Esophagus (tissue), 2 donors: Measurements from ENCODE around the gene BCKDHB. TPM values are rescaled to one million over a fixed set of nuclear protein-coding genes. Genes with fewer than 3 reads are reported as not detected.
"Not testable (repeated sequence)": the region's sequence is repeated elsewhere in the genome, so short reads cannot be mapped to it uniquely, and the experiment has no call there.

Experiments used
- H3K27ac ChIP-seq, 2 donors: one replicate each; pipeline ENCODE4 v1.5.1; 2013; ENCODE audit warnings: low read depth in 2 of 2, mild to moderate bottlenecking in 2 of 2, inconsistent platforms in 1 of 2, low read length in 1 of 2, moderate library complexity in 1 of 2
- H3K27me3 ChIP-seq, 2 donors: one replicate each; pipeline ENCODE4 v1.6.1; 2013; ENCODE audit warnings: low read length in 2 of 2, control low read depth in 1 of 2, mild to moderate bottlenecking in 1 of 2; ENCODE audit not compliant: insufficient read depth in 2 of 2, control insufficient read depth in 1 of 2
- H3K36me3 ChIP-seq, 2 donors: one replicate each; pipeline ENCODE4 v1.6.1; 2013; ENCODE audit warnings: low read length in 1 of 2; ENCODE audit not compliant: control insufficient read depth in 2 of 2, insufficient read depth in 2 of 2
- H3K4me1 ChIP-seq, 2 donors: one replicate each; pipeline ENCODE4 v1.6.1; 2013; ENCODE audit warnings: low read length in 1 of 2; ENCODE audit not compliant: control insufficient read depth in 2 of 2, insufficient read depth in 2 of 2
- H3K4me3 ChIP-seq, 2 donors: one replicate each; pipeline ENCODE4 v1.5.1; 2013; ENCODE audit warnings: low read length in 2 of 2, mild to moderate bottlenecking in 2 of 2, low read depth in 1 of 2, moderate library complexity in 1 of 2
- H3K9me3 ChIP-seq, 2 donors: one replicate each; pipeline ENCODE4 v1.6.1; 2013; ENCODE audit warnings: mild to moderate bottlenecking in 2 of 2, low read depth in 1 of 2, low read length in 1 of 2, moderate library complexity in 1 of 2; ENCODE audit not compliant: control insufficient read depth in 2 of 2, insufficient read depth in 1 of 2
- WGBS, 2 donors: extraction: QIAGEN DNeasy Blood & Tissue Kit; methylation state at CpG; one replicate each; pipeline ENCODE4 v1.1.7; 2013; 5-methylcytosine and 5-hydroxymethylcytosine counted together
- polyA plus RNA-seq, 2 donors: library from polyadenylated mRNA; stranded (reverse); fragments of 200-250 nt; gene quantifications; one replicate each; pipeline ENCODE4 v1.2.3, GENCODE V29; 2013
- donor health status: healthy with polysubstance abuse.
- donor health status: Bipolar disorder and iron deficiency.

Gene BCKDHB
- polyA plus RNA-seq, 2 donors = 3.4 to 6.9 TPM

DNA sequence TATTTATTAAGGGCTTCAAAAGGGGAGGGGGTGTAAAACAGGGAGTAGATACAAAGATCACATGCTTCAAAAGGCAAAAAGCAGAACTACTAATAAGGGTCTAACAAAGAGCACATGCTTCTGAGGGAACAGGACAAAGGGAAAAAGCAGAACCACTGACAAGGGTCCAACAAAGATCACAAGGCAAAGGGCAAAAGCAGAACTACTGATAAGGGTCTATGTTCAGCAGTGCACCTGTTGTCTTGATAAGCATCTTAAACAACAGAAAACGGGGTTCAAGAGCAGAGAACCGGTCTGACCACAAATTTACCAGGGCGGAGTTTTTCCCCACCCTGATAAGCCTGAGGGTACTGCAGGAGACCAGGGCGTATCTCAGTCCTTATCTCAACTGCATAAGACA lies 105.4 kb downstream of the BCKDHB start:
- H3K9me3 ChIP-seq, H3K27ac ChIP-seq, H3K4me1 ChIP-seq, H3K36me3 ChIP-seq, H3K4me3 ChIP-seq, H3K27me3 ChIP-seq: not testable (repeated sequence)
- 52 to 71% methylated on average over 4 of the region's 4 CpGs for WGBS, 2 donors

DNA sequence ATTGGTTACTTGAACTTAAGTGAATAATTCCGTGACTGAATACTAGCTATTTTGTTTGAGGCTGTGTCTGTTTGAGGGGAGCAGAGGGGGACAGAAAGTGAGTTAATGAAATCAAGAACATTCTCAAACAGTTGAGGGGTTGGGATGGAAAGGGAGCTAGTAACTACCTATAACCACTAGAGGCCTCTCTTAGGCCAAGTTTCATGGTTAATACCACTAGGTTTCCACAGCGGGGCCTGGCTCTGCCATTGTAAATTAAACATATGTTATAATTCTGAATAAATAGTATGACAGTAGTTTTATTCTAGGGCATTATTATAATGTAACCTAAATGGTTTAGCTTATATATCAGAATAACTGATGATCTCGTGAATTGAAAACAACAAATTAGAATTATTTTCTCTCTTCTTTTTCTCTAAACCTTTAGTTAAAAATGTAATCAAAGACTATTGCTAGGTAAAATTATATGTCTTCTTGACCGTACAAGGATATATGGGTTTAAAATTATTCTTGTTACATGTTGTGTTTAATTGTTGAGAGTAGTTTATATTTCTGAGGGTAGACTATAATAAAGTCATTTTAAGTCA lies 108.1 kb downstream of the BCKDHB start:
- no peak overlapping the region for H3K4me3 ChIP-seq
- no peaks in the 10 kb centered on the region for H3K4me1 ChIP-seq
- 55 to 60% methylated on average over 4 of the region's 4 CpGs for WGBS, 2 donors
- H3K27ac ChIP-seq = no peak overlapping the region
- H3K36me3 ChIP-seq = no peaks in the 10 kb centered on the region
- no peaks in the 10 kb centered on the region for H3K27me3 ChIP-seq
- no peaks in the 10 kb centered on the region for H3K9me3 ChIP-seq

DNA sequence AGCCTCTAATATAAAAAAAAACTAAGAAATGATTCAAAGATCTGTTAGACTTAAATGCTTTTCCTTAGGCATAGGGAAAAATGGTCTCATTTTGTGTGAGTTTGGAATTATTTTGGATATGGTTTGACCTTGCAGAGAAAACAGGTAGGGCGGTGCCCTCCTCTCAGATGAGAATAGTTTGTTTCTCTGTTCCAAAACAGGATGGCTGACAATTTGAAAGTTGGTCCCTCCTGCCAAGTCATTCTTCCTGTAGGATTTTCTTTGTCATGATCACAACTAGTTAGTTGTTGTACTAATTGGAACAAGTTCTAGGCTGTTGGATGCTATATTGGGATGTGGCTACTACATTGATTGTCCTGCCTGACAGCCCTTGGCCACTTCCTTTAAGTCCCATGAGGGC lies 108.6 kb downstream of the BCKDHB start:
- whole genome bisulfite sequencing, 2 donors = 96% methylated on average over 1 of the region's 1 CpG
- Histone ChIP-seq H3K9me3 (no peaks in the 10 kb centered on the region), H3K4me1 (no peaks in the 10 kb centered on the region), H3K4me3 (no peak overlapping the region), H3K27ac (no peak overlapping the region), H3K36me3 (no peaks in the 10 kb centered on the region), H3K27me3 (no peaks in the 10 kb centered on the region)

DNA sequence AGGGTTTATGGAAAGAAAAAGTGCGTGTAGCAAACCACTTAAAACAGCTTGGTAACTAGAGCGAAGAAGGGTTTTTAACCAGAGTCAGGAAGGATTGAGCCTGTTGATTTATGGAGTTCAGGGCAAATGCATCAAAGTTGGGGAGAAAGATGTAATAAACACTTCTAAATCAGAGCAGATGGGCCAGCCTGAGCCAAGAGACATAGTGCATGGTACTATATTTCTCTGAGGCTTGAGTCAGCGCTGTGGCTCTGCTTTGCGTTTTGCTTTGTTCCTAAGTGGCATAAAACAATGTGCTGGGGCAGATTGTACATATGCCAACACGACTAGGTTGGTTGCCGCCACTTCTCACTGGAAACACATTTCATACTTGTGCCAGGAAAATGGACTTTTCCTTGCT lies 111.3 kb downstream of the BCKDHB start:
- H3K4me3 ChIP-seq = no peak overlapping the region
- no peaks in the 10 kb centered on the region for H3K9me3 ChIP-seq
- H3K27me3 ChIP-seq = no peaks in the 10 kb centered on the region
- WGBS, 2 donors = 72 to 79% methylated on average over 6 of the region's 6 CpGs
- no peaks in the 10 kb centered on the region for H3K4me1 ChIP-seq
- H3K27ac ChIP-seq = no peak overlapping the region
- H3K36me3 ChIP-seq = no peaks in the 10 kb centered on the region

DNA sequence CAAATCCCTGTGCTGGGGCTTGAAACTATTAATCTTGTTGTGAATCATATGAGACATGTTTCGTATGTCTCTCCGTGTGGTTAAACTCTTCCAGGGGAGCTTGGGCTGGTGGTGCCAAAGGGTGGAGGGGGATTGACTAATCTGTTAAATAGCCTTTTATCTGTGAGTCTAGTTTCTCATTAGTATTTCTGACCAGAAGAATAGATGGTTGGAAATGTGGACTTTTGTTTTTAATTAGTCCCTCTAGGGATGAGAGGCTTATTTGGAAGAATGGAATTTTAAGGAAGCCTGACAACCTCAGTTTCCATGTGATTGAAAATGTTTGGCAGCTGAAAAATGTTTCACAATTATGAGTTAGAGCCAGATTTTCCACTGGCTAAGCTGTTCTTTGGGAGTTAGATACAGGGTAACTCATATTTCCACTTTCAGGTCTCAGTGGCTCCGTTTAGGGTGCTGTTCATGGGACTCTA lies 117.3 kb downstream of the BCKDHB start:
- H3K4me1 ChIP-seq = no peaks in the 10 kb centered on the region
- no peak overlapping the region for H3K4me3 ChIP-seq
- H3K9me3 ChIP-seq = no peaks in the 10 kb centered on the region
- H3K27ac ChIP-seq = no peak overlapping the region
- no peaks in the 10 kb centered on the region for H3K27me3 ChIP-seq
- 67 to 69% methylated on average over 3 of the region's 3 CpGs for WGBS, 2 donors
- no peaks in the 10 kb centered on the region for H3K36me3 ChIP-seq

DNA sequence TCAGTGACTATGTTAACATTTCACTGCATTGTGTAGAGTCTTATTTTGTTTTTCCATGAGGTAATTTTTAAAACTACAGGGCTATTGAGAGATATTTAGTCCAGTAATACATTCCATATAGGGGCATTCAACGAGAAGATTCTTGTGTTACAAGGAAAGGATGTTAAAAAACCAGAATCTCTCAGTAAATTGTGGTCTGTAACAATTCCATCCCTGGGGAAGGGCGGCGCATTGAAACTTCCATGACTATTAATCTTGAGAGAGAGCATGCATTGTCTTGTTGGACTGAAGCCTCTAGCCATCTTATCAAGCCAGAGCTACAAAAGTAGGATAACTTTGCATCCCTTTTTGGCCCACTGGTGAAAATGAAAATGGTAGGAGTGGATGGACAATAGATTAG lies 119.7 kb downstream of the BCKDHB start:
- H3K27me3 ChIP-seq = no peaks in the 10 kb centered on the region
- H3K36me3 ChIP-seq = no peaks in the 10 kb centered on the region
- no peaks in the 10 kb centered on the region for H3K9me3 ChIP-seq
- no peak overlapping the region for H3K4me3 ChIP-seq
- 85 to 87% methylated on average over 3 of the region's 3 CpGs for WGBS, 2 donors
- H3K4me1 ChIP-seq = no peaks in the 10 kb centered on the region
- H3K27ac ChIP-seq = no peak overlapping the region

DNA sequence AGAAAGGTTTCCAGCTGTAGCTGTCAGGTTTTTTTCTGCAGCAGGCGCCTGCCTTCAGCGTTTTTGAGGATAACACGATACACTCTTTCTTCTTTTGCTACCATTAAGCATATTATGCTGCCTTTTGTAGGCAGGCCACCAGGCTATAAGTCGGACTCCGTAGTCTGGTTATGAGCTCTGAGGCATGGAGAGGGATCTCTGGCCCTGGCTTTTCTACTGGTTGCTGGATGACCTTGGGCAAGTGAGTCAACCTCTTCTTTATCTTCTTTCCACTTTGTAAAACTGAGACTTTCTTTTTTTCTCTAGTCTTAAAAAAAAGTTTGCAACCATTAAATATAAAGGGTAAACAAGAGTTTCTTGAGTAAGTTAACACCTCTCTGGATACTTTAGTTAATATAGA lies 120.2 kb downstream of the BCKDHB start:
- Histone ChIP-seq H3K27ac (no peak overlapping the region), H3K4me1 (no peaks in the 10 kb centered on the region), H3K36me3 (no peaks in the 10 kb centered on the region), H3K4me3 (no peak overlapping the region), H3K9me3 (no peaks in the 10 kb centered on the region), H3K27me3 (no peaks in the 10 kb centered on the region)
- WGBS, 2 donors = 91 to 95% methylated on average over 5 of the region's 5 CpGs

DNA sequence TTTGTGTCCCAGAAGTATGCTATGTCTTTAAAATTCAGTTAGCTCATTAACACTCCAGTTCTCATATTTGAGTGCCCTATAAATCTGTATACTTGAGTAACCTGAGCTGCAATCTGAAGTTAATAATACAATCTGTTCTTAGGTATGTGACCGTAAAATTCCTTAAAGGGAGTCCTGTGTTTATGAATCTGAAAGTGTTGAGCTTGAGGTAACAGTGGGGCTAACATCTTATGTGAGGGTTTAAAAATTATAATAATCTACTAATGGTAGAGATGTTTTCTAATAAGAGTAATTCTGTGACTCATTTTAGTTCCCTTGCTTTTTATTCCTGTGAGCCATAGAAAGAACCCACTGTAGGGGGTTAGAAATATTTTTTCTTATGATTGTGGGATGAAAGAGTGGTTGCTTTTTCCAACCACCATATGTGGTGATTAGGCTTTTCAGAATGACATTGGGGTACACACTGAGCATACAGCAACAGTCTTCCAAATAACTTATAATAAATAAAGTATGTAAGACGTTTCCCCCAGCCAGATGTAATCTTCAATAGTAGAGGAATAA lies 121.2 kb downstream of the BCKDHB start:
- no peaks in the 10 kb centered on the region for H3K27me3 ChIP-seq
- no peak overlapping the region for H3K27ac ChIP-seq
- WGBS, 2 donors = 80 to 93% methylated on average over 2 of the region's 2 CpGs
- H3K4me3 ChIP-seq = no peak overlapping the region
- no peaks in the 10 kb centered on the region for H3K9me3 ChIP-seq
- no peaks in the 10 kb centered on the region for H3K36me3 ChIP-seq
- no peaks in the 10 kb centered on the region for H3K4me1 ChIP-seq

DNA sequence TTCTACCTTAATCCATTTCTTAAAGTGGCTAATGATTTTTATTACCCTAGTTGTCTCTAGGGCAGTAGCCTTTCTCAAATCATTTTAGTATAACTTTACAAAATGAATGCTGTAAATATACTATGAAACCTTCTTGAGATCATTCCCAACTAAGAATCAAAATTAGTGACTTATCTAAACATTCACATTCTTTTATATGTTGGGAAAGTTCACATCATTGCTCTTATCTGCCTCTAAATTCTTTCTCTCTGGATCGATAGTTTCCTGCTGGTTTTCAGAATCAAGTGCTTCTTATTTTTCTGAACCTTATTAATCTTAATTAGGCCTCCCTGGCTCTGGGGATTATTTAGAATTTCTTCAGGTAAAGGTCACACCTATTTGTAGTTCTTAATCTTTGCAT lies 126.8 kb downstream of the BCKDHB start:
- 60 to 79% methylated on average over 1 of the region's 1 CpG for WGBS, 2 donors
- Histone ChIP-seq H3K27me3 (no peaks in the 10 kb centered on the region), H3K9me3 (no peaks in the 10 kb centered on the region), H3K36me3 (no peaks in the 10 kb centered on the region), H3K4me1 (no peaks in the 10 kb centered on the region), H3K4me3 (no peak overlapping the region), H3K27ac (no peak overlapping the region)

DNA sequence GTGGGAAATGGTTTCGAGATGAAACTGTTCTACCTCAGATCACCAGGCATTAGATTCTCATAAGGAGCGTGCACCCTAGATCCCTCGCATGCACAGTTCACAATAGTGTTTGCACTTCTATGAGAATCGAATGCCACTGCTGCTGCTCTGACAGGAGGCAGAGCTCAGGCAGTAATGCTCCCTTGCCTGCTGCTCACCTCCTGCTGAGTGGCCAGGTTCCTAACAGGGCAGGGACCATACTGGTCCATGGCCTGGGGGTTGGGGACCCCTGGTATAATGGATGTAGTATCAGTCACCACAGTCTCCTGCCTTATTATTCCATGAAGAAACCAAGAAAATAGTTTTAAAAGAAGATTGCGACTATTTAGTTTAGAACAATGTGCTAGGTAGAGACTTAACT lies 127.5 kb downstream of the BCKDHB start:
- no peak overlapping the region for H3K27ac ChIP-seq
- H3K4me1 ChIP-seq = no peaks in the 10 kb centered on the region
- no peaks in the 10 kb centered on the region for H3K36me3 ChIP-seq
- no peak overlapping the region for H3K4me3 ChIP-seq
- no peaks in the 10 kb centered on the region for H3K9me3 ChIP-seq
- H3K27me3 ChIP-seq = no peaks in the 10 kb centered on the region
- WGBS, 2 donors = 84 to 90% methylated on average over 5 of the region's 5 CpGs
